Purkinje cell (primary cell): ENCODE measurements around the gene MROH2A. TPM values are rescaled to one million over a fixed set of nuclear protein-coding genes. Genes with fewer than 3 reads are reported as not detected.

Experiments used
- polyA plus RNA-seq: library from polyadenylated mRNA; unstranded; fragments of >200 nt; fragmentation: Nextera tagmentation; gene quantifications from 2 replicates; pipeline ENCODE4 v1.2.1, GENCODE V29; 2014

The MROH2A gene, protein sequence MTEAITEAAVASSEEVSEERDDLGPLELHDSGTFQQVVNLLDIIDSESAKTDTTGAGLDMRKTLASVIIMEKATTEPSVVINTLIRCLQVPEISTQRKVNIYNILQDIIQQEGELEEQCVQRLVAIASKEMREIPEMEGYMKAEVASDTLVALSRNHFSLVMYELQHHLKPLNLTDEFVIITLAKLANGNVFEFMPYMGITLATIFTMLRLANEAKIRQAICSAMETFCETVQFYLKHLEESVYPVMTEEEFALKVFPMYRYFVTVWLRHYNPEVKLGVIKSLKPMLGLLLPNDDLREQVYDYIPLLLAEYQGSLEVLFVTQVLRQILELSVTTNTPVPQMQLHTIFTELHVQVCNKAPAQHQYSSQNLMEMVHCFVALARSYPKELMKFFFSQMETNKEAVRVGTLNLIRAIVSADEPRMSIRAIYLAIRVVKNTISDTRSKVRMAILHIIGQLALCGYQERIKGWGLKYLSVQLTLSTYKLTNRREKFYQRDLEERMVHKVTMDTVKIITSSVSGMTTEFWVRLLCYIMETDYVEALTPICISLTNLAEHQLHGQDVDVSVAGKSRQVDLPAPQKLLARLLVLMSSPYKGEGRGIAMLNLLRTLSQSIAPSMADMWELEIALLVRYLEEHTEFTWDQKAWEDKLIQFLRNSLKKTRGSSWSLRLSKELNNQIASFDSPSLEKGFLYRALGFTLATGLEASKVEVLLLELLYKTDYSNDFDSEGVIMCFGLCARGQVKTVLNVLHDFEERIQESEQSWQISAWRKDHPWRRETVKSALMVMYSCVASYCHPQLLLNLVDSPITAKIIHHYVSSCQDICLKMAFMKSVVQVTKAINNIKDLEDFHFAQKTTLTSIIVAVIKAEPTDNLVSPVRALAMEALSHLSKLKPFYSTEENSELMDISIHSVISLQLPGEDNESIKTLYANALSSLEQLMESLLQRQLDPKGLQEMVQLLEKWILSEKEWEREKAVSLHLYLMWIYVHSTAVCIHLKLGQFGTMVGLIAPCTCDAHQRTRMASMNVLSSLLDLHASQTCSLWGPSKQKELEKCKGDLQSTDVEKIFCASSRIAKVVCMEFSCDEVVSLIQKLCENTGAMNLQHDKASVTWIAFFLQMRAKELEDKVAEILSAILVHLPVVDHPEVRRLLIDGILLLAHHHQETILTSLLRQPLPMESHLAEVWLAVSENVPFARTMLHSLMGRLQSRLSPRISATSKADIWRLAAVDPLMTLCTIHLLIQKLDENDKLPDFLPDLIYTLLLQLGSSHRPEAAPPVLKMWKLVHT (N-terminal part only)
- not detected in 2 replicates for polyA plus RNA-seq

GRCh38 chr2:233778030-233778429 lies at the start of gene MROH2A:
Gene MROH2A (plus strand): TSS chr2:233778330. CDS start chr2:233779359, 1,029 bp downstream.

GRCh38 chr2:233728723-233729301 lies 49.3 kb upstream of the MROH2A start, which contains the start of gene UGT1A3:
Gene UGT1A3 (plus strand): TSS chr2:233729042. CDS start chr2:233729127, 85 bp downstream.

DNA sequence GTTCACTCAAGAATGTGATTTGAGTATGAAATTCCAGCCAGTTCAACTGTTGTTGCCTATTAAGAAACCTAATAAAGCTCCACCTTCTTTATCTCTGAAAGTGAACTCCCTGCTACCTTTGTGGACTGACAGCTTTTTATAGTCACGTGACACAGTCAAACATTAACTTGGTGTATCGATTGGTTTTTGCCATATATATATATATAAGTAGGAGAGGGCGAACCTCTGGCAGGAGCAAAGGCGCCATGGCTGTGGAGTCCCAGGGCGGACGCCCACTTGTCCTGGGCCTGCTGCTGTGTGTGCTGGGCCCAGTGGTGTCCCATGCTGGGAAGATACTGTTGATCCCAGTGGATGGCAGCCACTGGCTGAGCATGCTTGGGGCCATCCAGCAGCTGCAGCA lies 18.1 kb upstream of the MROH2A start, which contains the start of gene UGT1A1:
Gene UGT1A1, plus strand, starts transcription at position 228 of the 400 bp plus-strand sequence. Its CDS starts 18 bp downstream, at position 246.

GRCh38 chr2:233854241-233854981 lies 76.3 kb downstream of the MROH2A start, which contains the start of gene HJURP:
Gene HJURP (minus strand): TSS chr2:233854535. CDS start chr2:233854500, 35 bp downstream.

DNA sequence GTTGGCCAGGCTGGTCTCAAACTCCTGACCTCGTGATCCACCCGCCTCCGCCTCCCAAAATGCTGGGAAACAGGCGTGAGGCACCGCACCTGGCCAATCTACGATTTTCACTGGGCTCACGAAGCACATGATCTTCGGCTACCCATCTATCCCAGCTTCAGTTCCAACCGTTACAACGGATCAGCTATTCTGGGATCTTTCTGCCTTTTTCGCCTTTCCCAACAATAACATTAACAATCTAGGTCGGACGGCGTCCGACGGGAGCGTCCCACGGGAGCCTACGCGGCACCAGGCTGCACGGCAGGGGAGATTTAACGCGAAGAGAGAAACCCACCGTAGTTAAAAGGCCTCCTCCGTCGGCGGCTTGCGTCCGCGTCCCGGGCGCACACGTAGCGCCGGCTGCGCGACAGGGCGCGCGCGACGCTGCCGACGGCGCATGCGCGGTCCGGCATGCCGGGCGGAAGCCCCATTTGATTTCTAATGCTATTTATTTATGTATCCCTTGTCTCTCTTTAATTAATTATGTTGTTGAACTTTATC lies 89.9 kb downstream of the MROH2A start, which contains the start of gene MSL3B:
Gene MSL3B, minus strand, starts transcription at position 394 of the 540 bp plus-strand sequence.

Other genes starting within 250 kb of the MROH2A start
- gene USP40, start 211.5 kb upstream of the MROH2A start, polyA plus RNA-seq, result 2.9 and 12.2 TPM in 2 replicates
- gene UGT1A8, start 160.7 kb upstream of the MROH2A start, polyA plus RNA-seq, result not detected in 2 replicates
- gene UGT1A10, start 141.9 kb upstream of the MROH2A start, polyA plus RNA-seq, result not detected in 2 replicates
- not detected in 2 replicates for gene UGT1A9, start 106.4 kb upstream of the MROH2A start, polyA plus RNA-seq
- not detected in 2 replicates for gene UGT1A7, start 96.4 kb upstream of the MROH2A start, polyA plus RNA-seq
- not detected in 2 replicates for gene UGT1A6, start 85.4 kb upstream of the MROH2A start, polyA plus RNA-seq
- gene UGT1A5, start 65.4 kb upstream of the MROH2A start, polyA plus RNA-seq, result not detected in 2 replicates
- gene UGT1A4, start 59.6 kb upstream of the MROH2A start, polyA plus RNA-seq, result not detected in 2 replicates
- gene UGT1A3, start 49.3 kb upstream of the MROH2A start, polyA plus RNA-seq, result not detected in 2 replicates
- gene UGT1A1, start 18.1 kb upstream of the MROH2A start, polyA plus RNA-seq, result not detected in 2 replicates
- gene HJURP, start 76.2 kb downstream of the MROH2A start, polyA plus RNA-seq, result not detected in 2 replicates
- gene TRPM8, start 139.0 kb downstream of the MROH2A start, polyA plus RNA-seq, result 3.0 and 5.9 TPM in 2 replicates